GM18511 (cell line): ENCODE results near the gene ABCA2.
A peak's percentile ranks its signal among the peaks of the same experiment; 100 is the strongest.

Source experiments
- ATAC-seq: cut with Tn5 transposase; IDR thresholded peaks from one replicate; pipeline ENCODE4 v1.9.1; 2021; ENCODE audit warnings: mild to moderate bottlenecking, moderate library complexity; ENCODE audit not compliant: unreplicated experiment

The ABCA2 gene

DNA sequence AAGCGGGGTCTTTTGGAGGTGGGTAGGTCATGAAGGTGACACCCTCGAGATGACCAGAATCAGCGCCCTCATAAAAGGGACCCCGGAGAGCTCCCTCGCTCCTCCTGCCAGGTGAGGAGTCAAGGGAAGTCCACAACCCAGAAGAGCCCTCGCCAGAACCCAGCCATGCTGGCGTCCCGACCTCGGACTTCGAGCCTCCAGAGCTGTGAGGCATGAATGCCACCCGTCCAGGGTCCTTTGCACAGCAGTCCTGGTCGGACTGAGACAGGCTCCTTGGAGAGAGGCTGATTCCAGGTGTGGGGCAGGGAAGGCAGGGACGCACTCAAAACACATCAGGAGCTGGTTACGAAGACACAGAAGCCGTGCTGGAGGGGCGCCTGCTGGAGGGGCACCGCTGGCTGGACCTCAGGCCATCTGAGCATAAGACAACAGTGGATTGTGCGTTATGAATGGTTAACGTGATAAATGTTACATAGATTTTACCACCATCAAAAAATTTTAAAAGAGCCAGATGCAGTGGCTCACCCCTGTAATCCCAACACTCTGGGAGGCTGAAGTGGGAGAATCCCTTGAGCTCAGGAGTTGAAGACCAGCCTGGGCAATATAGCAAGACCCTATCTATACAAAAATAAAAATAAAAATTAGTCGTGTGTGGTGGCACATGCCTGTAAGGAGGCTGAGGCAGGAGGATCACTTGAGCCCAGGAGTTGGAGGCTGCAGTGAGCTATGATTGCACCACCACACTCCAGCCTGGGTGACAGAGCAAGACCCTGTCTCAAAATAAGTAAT lies 26.0 kb downstream of the ABCA2 start:
- no peak for ATAC-seq

DNA sequence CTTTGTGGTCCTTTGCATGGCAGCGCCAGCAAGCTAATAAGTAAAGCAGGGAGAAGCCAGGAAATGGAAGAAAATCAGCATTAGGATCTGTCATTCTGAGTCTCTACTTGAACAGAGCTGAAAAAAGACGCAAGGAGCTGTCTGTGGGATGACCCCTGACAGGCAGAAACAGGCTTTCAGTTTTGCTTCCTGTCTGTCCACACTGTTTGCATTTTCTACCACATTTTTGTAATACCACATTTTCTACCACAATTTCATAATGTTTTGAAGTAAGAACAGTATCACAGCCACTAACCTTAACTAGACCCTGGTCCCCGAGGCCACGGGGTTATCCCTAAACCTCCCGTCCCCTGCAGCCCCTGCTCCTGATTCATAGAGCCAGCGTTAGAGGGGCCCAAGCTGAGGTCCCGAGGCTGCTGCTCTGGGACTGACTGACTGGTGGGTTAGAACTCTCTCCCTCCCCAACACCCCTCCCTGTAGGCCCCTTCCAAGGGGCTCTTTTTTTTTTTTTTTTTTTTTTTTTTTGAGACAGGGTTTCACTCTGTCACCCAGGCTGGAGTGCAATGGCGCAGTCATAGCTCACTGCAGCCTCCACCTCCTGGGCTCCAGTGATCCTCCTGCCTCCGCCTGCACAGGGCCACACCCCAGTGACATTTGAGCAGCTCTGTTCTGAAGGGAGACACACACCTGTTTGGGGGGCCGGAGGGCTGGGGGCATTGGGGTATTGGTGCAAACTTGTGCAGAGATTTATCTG lies 27.7 kb downstream of the ABCA2 start:
- ATAC-seq: peak; percentile 81

DNA sequence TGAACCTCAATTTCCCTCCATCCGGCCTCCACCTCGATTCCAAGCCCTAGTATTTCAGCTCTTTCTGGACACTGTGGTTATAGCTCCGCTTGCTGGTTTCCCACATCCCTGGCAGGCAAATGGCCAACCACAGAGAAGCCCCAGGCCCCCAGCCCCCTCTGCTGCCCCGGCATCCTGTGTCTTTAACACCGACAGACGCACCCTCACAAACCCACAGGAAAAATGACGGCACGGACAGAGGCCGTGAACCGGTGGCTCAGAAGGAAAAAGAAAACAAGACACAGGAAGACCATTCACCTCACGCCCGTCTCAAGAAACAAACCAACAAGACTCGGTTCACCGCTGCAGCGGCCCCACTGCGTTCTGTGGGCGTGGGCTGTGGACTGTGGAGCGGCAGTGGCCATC lies 30.2 kb downstream of the ABCA2 start:
- no peak for ATAC-seq

DNA sequence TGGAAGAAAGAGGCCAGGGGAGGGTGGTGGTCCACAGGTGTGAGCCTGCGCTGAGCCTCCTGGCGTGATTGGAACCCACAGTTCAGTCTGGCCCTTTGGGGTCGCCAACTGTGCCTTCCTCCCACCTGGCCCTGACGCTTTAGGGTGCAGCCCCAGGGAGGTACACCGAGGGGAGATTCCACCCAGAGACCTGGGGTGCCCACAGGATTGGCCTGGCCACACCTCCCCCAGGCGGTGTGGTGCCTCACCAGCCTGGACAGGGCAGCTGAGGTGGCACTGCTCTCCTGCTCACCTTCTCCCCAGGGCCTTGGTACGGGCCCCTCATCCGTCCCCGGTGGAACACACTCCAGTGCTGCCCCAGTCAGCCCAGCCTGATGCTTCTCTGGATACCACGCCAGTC lies 30.7 kb downstream of the ABCA2 start:
- ATAC-seq: no peak

DNA sequence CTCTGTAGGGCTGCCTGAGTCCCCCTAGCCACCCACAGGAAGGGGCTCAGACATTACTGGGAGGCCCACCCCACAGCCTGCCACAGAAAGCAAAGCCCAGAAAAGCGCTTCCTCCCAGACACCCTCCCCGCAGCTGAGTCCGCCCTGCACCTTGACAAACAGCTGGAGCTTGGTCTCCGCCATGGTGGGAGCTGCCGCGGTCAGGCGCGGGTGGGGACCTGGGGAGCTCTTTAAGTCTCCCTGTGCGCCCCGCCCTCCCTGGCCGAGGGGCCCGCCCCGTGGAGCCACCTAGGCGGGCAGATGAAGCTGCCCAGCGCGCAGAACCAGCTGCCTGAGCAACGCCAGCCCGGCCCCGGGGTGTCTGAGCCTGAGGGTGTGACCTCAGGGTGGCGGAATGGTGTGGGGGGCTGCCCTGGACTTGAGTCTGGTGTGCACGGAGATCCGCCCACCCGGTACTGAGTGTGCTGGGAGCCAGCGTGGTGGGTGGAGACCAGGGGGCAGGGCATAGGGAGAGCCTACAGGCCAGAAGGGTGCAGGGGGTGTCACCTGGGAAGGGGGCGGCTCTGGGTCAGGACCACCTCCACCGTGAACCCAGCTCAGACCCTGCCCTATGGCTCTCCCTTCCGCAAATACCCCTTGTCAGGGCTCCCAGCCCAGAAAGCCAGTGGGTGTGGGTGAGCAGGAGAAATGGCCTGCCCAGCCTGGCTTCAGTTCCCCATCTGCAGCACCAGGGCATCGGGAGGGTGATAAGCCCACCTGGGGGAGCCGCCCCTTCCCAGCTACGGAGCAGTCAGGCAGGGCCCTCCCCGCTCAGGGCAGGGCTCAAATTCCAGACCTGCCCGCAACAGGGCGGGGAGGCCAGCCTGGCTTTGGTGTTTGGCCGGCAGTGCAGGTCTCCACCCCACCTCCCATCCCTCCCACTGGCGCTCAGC lies 31.4 kb downstream of the ABCA2 start, which contains the start of gene CLIC3:
TSS of gene CLIC3 (minus strand) at position 208 of the 932 bp plus-strand sequence. CDS start at position 183, 25 bp downstream.
- no peak for ATAC-seq

DNA sequence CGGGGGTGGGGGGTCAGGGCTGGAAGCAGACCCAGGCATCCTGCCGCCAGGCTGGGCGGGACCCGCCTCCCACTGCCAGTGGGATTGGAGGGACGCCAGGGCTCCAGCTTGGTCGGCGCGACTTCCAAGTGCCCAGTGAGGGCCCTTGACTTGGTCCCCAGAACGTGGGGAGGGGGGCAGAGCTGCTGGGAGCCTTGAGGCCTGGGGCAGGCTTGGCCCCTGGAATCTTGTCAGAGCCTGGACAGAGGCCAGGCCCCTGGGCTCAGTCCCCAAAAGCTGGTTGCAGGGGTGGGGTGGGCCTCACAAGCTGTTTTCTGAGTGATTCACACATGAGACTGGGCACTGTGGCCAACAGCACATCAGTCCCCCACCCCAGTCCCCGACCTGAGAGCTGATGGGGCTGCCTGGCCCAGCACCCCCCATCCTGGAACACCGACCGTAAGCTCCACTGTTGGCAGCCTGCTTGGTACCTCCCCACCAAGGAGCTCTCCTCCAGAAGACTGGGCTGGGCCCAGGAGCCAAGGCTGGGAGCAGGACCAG lies 32.2 kb downstream of the ABCA2 start:
- ATAC-seq: no peak

DNA sequence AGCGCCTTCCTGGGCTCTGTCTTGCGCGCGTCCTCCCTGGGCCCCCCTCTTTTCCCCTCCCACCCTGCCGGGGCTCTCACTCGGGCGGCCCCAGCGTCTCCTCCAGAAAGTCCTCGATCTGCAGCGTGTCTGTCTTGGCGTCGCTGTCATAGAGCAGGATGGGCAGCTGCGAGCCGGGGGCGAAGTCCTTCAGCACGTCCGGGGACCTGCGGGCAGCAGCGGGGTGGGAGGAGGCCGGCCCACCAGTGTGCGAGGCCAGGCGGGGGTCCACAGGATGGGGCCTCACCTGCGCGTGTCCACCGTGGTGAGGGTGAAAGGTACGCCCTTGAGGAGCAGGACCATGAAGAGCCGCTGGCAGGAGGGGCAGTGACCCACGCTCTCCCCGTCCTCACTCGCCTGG lies 32.7 kb downstream of the ABCA2 start:
- ATAC-seq: no peak

DNA sequence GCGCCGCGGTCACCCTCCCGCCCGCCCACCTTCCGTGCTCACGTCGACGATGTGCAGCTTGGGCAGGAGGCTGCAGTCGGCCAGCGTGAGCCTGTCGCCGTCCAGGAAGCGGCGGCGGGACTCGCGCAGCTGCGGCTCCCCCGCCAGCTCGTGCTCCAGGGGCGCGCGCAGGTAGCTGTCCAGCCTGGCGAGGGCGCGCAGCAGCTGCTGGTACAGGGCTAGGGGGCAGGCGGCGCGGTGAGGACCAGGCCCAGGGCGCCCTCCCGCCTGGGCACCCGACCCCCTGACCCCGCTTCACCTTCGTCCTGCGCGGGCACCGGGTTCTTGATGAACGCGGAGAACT lies 33.2 kb downstream of the ABCA2 start:
- ATAC-seq: no peak

DNA sequence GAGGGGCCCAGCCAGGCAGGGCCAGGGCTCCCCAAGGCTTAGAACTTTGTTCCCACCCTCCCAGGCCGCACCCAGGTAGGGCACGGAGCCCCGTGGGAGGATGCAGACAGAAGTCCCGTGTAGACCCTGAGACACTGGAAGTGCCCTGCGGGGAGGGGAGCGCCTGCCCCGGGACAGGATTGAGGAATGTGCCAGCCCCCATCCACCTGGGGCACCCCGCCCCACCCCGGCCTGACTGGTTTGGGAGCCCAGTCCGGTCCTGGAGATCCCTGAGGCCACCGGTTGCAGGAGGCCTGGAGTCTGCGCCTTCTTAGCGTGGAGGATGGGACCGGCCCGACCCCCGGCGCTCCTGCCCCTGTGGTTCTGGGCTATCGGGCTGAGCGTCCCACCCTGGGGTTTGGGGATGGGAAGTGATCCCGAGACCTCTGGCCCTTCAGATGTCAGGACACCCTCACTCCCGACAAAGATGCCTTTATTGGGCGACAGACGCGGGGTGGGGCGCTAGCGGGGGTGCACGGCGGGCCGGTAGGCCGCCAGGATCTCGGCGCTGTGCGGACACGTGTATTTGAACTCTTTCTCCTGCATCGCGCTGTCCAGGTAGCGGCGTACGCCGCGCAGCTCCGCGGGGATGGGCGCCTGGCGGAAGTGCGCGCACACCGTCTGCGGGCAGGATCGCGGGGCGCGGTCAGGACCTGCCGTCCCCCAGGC lies 33.7 kb downstream of the ABCA2 start:
- ATAC-seq: no peak

DNA sequence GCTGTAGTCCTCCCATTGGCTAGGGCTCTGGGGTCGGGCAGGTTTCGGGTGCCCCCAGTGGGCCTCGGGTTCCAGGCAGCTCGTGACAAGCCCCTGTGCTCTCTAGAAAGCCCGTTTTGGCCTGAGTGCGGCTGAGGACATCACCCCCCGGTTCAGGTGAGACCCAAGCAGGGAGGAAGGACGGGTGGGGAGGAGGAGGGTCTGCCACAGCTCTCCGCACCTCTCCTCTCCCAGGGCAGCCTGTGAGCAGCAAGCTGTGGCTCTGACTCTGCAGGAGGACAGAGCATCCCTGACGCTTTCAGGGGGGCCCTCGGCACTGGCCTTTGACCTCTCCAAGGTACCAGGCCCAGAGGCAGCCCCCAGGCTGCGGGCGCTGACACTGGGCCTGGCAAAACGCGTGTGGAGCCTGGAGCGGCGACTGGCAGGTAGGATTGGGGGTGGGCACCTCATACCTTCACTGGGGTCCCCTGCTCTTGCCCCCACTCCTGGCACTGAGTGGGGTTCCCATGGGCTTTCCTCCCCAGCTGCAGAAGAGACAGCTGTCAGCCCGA lies 35.1 kb downstream of the ABCA2 start:
- peak; percentile 9 for ATAC-seq

DNA sequence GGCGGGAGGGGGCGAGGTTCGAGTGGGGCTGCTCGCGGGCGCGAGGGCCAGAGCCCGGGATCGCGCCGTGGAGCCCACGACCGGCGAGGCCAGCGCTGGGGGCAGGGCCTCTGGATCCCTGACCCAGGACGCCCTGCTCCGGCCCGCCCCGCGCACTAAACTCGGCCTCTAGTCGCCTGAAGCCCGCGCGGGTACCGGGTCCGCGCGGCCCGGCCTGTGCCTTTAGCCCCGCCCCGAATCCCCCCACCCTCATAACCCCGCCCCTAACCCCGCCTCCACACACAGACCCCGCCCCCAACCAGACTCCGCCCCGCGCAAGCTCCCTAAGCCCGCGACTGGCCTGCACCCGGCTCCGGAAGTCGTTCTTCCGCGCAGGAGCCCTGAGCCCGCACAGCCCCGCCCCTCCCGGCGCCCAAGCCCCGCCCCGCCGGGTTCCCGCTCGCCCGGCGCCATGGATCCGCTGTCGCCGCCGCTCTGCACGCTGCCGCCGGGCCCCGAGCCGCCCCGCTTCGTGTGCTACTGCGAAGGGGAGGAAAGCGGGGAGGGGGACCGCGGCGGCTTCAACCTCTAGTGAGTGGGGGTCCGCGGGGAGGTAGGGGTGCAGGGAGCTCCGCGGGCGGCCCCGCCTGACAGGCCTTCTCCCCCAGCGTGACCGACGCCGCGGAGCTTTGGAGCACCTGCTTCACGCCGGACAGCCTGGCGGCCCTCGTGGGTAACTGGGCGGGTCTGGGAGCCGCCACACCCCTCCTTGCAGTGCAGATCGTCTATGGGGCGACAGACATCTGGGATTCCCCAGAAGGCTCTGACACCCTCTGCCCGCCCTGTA lies 35.8 kb downstream of the ABCA2 start, which contains the start of gene PAXX:
TSS of gene PAXX (plus strand) at position 430 of the 826 bp plus-strand sequence. CDS start at position 452, 22 bp downstream.
- ATAC-seq: peak; percentile 83

DNA sequence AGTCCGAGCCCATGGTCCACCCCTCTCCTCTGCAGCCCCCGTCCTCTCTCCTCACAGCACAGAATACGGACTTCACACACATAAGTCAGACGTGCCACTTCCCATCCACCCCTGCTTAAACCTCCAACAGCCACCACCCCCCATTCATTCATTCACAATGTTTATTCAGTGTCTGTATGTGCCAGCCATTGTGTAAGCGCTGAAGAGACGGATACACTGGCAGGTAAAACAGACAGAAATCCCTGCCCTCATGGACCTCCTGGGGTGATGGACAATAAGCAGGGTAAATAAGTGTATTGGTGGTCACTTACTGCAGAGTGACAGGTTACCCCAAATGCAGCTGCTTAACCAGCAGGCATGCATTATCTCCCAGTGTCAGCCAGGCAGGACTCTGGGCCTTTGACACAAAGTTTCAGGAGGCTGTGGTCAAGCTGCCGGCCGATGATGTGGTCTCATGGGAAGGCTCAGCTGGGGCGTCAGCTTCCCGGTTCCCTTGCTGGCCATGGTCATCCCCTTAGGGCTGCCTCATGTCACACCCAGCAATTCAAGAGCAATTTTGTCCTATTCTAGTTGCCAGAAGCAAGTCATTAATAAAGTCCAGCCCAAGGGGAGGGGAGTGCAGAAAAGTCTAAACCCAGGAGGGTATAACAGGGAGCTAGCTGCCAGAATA lies 37.7 kb downstream of the ABCA2 start:
- ATAC-seq: no peak

DNA sequence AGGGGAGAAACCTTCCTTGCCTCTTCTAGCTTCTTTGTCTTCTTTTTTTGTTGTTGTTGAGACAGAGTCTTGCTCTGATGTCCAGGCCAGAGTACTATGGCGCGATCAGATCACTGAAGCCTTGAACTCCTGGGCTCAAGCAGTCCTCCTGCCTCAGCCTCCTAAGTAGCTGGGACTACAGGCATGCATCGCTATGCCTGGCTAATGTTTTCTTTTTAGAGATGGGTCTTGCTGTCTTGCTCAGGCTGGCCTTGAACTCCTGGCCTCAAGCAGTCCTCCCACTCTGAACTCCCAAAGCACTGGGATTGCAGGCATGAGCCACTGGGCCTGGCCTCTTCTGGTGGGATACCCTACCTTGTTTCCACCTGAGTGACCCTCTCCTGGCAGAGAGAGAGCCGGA lies 39.2 kb downstream of the ABCA2 start:
- no peak for ATAC-seq

DNA sequence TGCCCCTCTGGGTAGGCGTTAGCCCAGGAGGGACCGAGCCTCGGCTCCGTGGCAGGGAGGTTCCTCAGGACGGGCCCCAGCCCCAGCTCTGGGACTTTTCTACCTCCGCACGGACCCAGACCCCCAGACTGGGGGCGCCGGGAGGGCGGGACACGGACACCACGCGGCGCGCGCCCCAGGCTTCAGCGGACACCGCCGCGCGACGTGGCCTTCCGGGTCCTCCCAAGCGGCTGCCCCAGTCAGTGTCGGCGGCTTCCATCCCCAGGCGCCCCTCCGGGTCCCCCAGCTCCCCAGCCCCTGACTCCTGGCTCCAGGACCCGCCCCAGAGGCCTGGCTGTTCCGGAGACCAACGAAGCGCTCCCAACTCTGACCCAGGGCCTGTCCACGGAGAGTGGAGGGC lies 42.2 kb downstream of the ABCA2 start:
- ATAC-seq: no peak

DNA sequence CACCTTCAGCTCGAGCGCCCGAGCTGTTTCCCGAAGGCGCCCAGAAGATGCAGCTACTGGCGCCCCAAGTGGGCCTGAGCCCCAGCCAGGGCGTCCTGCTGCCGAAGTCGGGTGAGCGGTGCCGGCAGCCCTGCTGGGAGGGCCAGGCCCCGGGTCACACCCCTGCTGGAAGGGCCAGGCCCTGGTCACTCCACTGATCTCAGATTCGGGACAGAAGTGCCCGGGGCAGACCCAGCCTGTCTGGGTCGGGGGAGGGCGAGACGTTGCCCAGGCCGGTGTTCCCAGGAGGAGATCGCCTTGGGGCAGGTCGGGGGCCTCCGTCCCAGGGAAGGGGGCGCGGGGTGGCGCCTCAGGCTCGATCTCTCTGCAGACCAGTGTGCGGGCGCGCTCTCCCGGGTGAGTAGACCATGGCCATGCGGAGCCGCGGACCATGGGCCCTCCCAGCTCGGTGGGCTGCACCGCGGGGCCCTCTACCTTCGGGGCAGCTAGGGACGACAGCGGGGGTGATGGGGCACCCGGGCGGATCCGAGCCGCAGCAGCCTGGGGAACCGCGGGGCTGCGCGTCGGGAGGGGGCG lies 42.9 kb downstream of the ABCA2 start:
- ATAC-seq: no peak

DNA sequence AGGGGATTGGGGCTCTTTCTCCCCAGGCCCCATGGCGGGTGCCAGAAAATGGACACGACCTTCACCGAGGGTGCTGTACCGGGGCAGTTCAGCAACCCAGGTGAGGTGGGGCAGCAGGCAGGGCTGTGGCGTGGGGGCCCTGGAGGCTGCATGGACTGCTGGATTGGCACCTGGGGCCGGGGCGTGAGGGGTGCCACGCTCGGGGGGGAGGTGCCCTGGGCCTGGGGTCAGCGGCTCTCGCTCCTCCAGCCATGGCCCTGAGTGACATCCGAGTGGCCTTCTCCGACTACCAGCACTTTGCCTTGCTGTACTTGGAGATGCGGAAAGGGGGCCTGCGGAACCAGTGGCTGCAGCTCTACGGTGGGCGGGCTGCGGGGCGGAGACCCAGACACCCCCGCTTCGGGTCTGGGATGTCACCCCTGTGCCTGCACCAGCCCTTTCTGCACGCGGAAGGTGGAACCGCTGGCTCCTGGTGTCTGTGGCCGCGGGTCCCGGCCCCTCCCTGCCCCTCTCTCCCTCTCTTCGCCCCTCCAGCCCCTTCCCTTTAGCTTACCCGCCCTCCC lies 43.5 kb downstream of the ABCA2 start:
- no peak for ATAC-seq

DNA sequence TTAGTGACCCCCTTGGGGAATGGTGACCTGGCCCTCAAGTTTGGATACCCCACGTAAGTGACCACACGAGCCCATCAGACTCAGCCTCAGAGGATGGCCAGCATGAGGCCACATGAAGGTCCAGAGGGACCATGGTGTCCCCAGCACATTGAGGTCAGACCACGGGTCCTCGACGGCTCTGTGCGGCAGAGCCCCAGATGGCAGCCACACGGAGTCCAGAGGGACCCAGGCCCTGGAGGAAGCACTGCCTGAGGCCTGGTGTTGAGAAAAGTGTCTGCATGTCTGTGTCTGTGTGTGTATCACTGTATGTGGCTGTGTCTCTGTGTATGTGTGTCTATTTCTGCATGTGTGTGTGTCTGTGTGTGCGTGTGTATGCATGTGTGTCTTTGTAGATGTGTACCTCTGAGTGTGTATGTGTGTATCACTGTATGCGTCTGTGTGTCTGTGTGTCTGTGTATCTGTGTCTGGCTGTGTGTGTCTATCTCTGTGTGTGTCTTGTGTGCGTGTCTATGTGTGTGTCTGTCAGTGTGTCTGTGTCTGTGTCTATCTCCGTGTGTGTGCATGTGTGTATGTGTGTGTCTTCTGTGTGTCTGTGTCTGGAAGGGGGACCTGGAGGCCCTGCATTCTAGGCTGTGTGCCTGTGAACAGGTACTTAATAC lies 44.3 kb downstream of the ABCA2 start:
- no peak for ATAC-seq
